NCI-H146 treated with DMSO at 0.1 percent for 48 hours (cell line): Measurements from ENCODE around the gene AHCY.
"Not testable (repeated sequence)": the region's sequence is repeated elsewhere in the genome, so short reads cannot be mapped to it uniquely, and the experiment has no call there.

Experiments
- DNase-seq: peaks from one replicate; lab custom pipeline; 2025; ENCODE audit not compliant: unreplicated experiment; lab: John Stamatoyannopoulos, UW

Gene AHCY

GRCh38 chr20:34302723-34303533 lies at the start of gene AHCY:
AHCY (minus strand) TSS chr20:34303355; CDS start chr20:34303270, 85 bp downstream.
- DNase-seq: peak; percentile 91

GRCh38 chr20:34350095-34350494 lies 46.9 kb upstream of the AHCY start:
- no peak for DNase-seq

GRCh38 chr20:34347571-34347970 lies 44.4 kb upstream of the AHCY start:
- no peak for DNase-seq

GRCh38 chr20:34346533-34346865 lies 43.3 kb upstream of the AHCY start:
- DNase-seq: not testable (repeated sequence)

GRCh38 chr20:34345839-34346532 lies 42.8 kb upstream of the AHCY start:
- not testable (repeated sequence) for DNase-seq

- no peak for DNase-seq
These were observed 42.2 kb upstream of the AHCY start for GRCh38 chr20:34345402-34345736.

- DNase-seq: no peak
These were observed 41.1 kb upstream of the AHCY start for GRCh38 chr20:34344238-34344637.

GRCh38 chr20:34343458-34344211 lies 40.5 kb upstream of the AHCY start:
- DNase-seq: no peak

GRCh38 chr20:34341199-34341598 lies 38.0 kb upstream of the AHCY start:
- not testable (repeated sequence) for DNase-seq

- not testable (repeated sequence) for DNase-seq
These were observed 37.6 kb upstream of the AHCY start for GRCh38 chr20:34340726-34341125.

- DNase-seq: no peak
These were observed 35.0 kb upstream of the AHCY start for GRCh38 chr20:34337982-34338726.

- DNase-seq: no peak
These were observed 34.4 kb upstream of the AHCY start for GRCh38 chr20:34337544-34337943.

GRCh38 chr20:34334654-34335407 lies 31.7 kb upstream of the AHCY start:
- DNase-seq: no peak

- DNase-seq: no peak
These were observed 30.6 kb upstream of the AHCY start for GRCh38 chr20:34333786-34334185.

GRCh38 chr20:34332262-34332920 lies 29.2 kb upstream of the AHCY start:
- DNase-seq: no peak

- no peak for DNase-seq
These were observed 28.7 kb upstream of the AHCY start for GRCh38 chr20:34331838-34332237.

- DNase-seq: not testable (repeated sequence)
These were observed 27.8 kb upstream of the AHCY start for GRCh38 chr20:34330861-34331544.

GRCh38 chr20:34328928-34329677 lies 25.9 kb upstream of the AHCY start:
- DNase-seq: no peak

GRCh38 chr20:34328207-34328606 lies 25.1 kb upstream of the AHCY start:
- DNase-seq: not testable (repeated sequence)
